Breast epithelium (tissue), 3 donors: ENCODE results near the gene SKOR1.

Source experiments
- CTCF ChIP-seq, 3 donors: fragments of 450-650 bp; IDR thresholded peaks; one replicate each; pipeline ENCODE4 v1.5.1; 2016 to 2017; ENCODE audit warnings: antibody characterized with exemption in 3 of 3, mild to moderate bottlenecking in 3 of 3, moderate library complexity in 3 of 3
- POLR2A ChIP-seq: fragments of 450-650 bp; IDR thresholded peaks from one replicate; pipeline ENCODE4 v1.6.1; 2016; ENCODE audit warnings: antibody characterized with exemption, mild to moderate bottlenecking, moderate library complexity

DNA sequence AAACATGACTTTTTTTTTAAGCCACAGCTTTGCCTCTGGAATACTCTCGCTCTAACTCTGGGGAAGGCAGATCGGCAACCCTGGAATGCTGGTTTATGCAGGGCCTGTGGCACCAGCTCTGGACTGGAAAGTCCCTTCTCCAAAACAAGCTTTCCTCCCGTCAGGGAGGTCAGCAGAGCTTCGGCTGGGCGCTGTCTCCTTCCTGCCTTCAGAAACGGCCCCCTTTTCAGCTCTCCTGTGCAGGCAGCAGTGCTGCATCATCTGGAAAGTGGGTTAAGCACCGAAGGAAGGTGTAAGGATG, 42.7 kb upstream of the SKOR1 start:
- TF ChIP-seq CTCF (IDR thresholded peaks at IDR 0.05): no peak
- no peak for TF ChIP-seq POLR2A
